ENCODE results near the gene SH3TC1.

DNA sequence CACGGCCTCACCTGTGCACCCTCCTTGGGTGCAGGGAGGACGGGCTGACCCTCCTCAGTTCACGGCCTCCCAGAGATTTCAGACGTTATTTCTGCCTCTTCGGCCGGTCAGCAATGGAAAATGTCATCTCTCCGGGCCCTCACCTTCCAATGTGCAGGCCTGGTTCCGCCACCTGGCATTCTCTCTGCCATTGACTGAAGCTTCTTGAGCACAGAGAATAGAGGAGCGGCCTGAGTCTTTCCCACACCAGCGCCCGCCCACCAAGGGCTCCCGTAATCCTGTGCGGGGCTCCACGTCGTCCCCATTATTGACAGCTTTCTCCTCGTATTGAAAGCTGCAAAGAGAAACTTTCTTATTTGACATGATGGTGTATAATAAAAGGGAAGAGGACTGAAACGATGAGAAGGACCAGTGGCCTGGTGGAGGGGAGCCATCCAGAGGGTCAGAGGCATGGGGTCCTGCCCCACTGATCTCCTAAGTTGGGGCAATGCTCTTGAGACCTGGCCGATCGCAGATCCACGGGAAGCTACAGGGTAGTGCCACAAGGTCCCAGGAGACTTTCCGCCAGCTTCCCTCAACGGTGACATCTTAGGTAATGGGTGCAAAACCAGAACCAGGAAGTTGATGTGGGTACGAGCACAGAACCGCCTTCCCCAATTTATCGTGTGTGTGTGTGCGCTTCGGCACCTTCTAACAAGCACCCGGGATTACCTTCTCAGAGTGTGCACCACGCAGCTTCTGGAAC is 91.0 kb downstream of the SH3TC1 start:
- no peak for TF ChIP-seq POLR2A (IDR thresholded peaks at IDR 0.05; ENCODE audit: low read length)
- TF ChIP-seq GATA1 (IDR thresholded peaks at IDR 0.05; ENCODE audit: low read depth, low read length) = no peak

Data from erythroblast (primary cell).